Mesenchymal stem cell (in vitro differentiated cells and primary cell): ENCODE results near the gene EZH2.

ENCODE experiments used
- DNase-seq: peaks from one replicate; pipeline ENCODE4 v3.0.0-alpha.2; 2013
- H2AFZ ChIP-seq: one replicate; pipeline ENCODE4 v1.6.1; 2013; ENCODE audit warnings: low read depth, mild to moderate bottlenecking, control low read depth, inconsistent platforms, low read length, moderate library complexity
- H2AK5ac ChIP-seq: 2 replicates; pipeline ENCODE4 v1.6.1; 2013; ENCODE audit warnings: low read length, moderate library complexity, mild to moderate bottlenecking, inconsistent platforms; ENCODE audit not compliant: severe bottlenecking
- H2BK120ac ChIP-seq: one replicate; pipeline ENCODE4 v1.6.1; 2013; ENCODE audit warnings: low read depth, mild to moderate bottlenecking, inconsistent platforms, low read length, moderate library complexity
- H2BK12ac ChIP-seq, 2 experiments: one replicate each; pipeline ENCODE4 v1.6.1; 2013; ENCODE audit warnings: inconsistent platforms in 2 of 2, low read length in 2 of 2, mild to moderate bottlenecking in 2 of 2, moderate library complexity in 2 of 2, control low read depth in 1 of 2
- H2BK15ac ChIP-seq: one replicate; pipeline ENCODE4 v1.6.1; 2013; ENCODE audit warnings: mild to moderate bottlenecking, low read depth, inconsistent platforms; ENCODE audit not compliant: poor library complexity, severe bottlenecking
- H2BK5ac ChIP-seq: 2 replicates; pipeline ENCODE4 v1.6.1; 2013; ENCODE audit warnings: low read depth, mild to moderate bottlenecking, low read length, control low read depth, inconsistent platforms; ENCODE audit not compliant: poor library complexity, severe bottlenecking
- H3K14ac ChIP-seq, 2 experiments: one replicate each; pipeline ENCODE4 v1.6.1; 2013; ENCODE audit warnings: inconsistent platforms in 2 of 2, low read length in 2 of 2, control low read depth in 1 of 2, mild to moderate bottlenecking in 1 of 2, moderate library complexity in 1 of 2
- H3K18ac ChIP-seq, 2 experiments: one replicate each; pipeline ENCODE4 v1.6.1; 2013; ENCODE audit warnings: inconsistent platforms in 2 of 2, low read length in 2 of 2, control low read depth in 1 of 2, low read depth in 1 of 2, mild to moderate bottlenecking in 1 of 2
- H3K23ac ChIP-seq, 2 experiments: one replicate each; pipeline ENCODE4 v1.6.1; 2013; ENCODE audit warnings: inconsistent platforms in 2 of 2, low read length in 2 of 2, mild to moderate bottlenecking in 2 of 2, moderate library complexity in 2 of 2, control low read depth in 1 of 2
- H3K27ac ChIP-seq: 2 replicates; pipeline ENCODE4 v1.5.1; 2013; ENCODE audit warnings: mild to moderate bottlenecking, moderate library complexity, low read length, control low read depth, inconsistent platforms; ENCODE audit not compliant: poor library complexity, severe bottlenecking
- H3K27me3 ChIP-seq, 2 experiments: 2 replicates each; pipeline versions ENCODE4 v1.6.1 to v1.7.0; 2013; ENCODE audit warnings: low read length in 2 of 2, mild to moderate bottlenecking in 2 of 2, moderate library complexity in 2 of 2, control low read depth in 1 of 2, inconsistent platforms in 1 of 2; ENCODE audit not compliant: control insufficient read depth in 1 of 2, insufficient read depth in 1 of 2
- H3K36me3 ChIP-seq, 2 experiments: 2 replicates each; pipeline versions ENCODE4 v1.6.1 to v1.7.0; 2013; ENCODE audit warnings: low read length in 2 of 2, control low read depth in 1 of 2, inconsistent platforms in 1 of 2, low read depth in 1 of 2, mild to moderate bottlenecking in 1 of 2; ENCODE audit not compliant: insufficient read depth in 2 of 2, control insufficient read depth in 1 of 2
- H3K4ac ChIP-seq, 2 experiments: one replicate each; pipeline ENCODE4 v1.6.1; 2013; ENCODE audit warnings: inconsistent platforms in 2 of 2, low read length in 2 of 2, mild to moderate bottlenecking in 2 of 2, moderate library complexity in 2 of 2, control low read depth in 1 of 2, low read depth in 1 of 2
- H3K4me1 ChIP-seq: 2 replicates; pipeline ENCODE4 v1.6.1; 2013; ENCODE audit warnings: low read depth, low read length, control low read depth; ENCODE audit not compliant: control insufficient read depth, insufficient read depth
- H3K4me2 ChIP-seq: 2 replicates; pipeline ENCODE4 v1.6.1; 2013; ENCODE audit warnings: low read length, mild to moderate bottlenecking, inconsistent platforms; ENCODE audit not compliant: poor library complexity, severe bottlenecking
- H3K4me3 ChIP-seq, 2 experiments: 2 replicates each; pipeline versions ENCODE4 v1.5.1 to v1.7.0; 2013; ENCODE audit warnings: low read length in 2 of 2, mild to moderate bottlenecking in 2 of 2, control low read depth in 1 of 2, low read depth in 1 of 2; ENCODE audit not compliant: insufficient read depth in 1 of 2
- H3K79me1 ChIP-seq: replicated peaks from 2 replicates; pipeline ENCODE4 v1.6.1; 2013; ENCODE audit warnings: mild to moderate bottlenecking, control low read depth, low read length, inconsistent platforms; ENCODE audit not compliant: poor library complexity, severe bottlenecking
- H3K9ac ChIP-seq: 2 replicates; pipeline ENCODE4 v1.7.0; 2013; ENCODE audit warnings: mild to moderate bottlenecking, low read length, moderate library complexity
- H3K9me3 ChIP-seq: 2 replicates; pipeline ENCODE4 v1.7.0; 2013; ENCODE audit warnings: mild to moderate bottlenecking, low read length; ENCODE audit not compliant: control insufficient read depth
- H4K8ac ChIP-seq: one replicate; pipeline ENCODE4 v1.6.1; 2013; ENCODE audit warnings: inconsistent platforms, mild to moderate bottlenecking, low read length, moderate library complexity
- H4K91ac ChIP-seq: one replicate; pipeline ENCODE4 v1.6.1; 2013; ENCODE audit warnings: mild to moderate bottlenecking, low read length, inconsistent platforms
- WGBS: methylation state at CpG from one replicate; pipeline ENCODE4 v1.1.7; 2013; ENCODE audit warnings: mixed read lengths; 5-methylcytosine and 5-hydroxymethylcytosine counted together

EZH2 gene

GRCh38 chr7:148915211-148915610 lies 31.1 kb upstream of the EZH2 start:
- WGBS, result 92% methylated on average over 7 of the region's 7 CpGs
- peaks cover 8% of the 10 kb centered on the region for H3K4me1 ChIP-seq
- no peak for DNase-seq
- H3K27me3 ChIP-seq, result peaks cover 9 to 19% of the 10 kb centered on the region in 2 experiments
- peak overlapping the region; percentile 26 for H2AK5ac ChIP-seq
- no peak overlapping the region for H3K4ac ChIP-seq
- no peaks in the 10 kb centered on the region for H3K36me3 ChIP-seq
- no peak overlapping the region for H3K4me3 ChIP-seq
- no peaks in the 10 kb centered on the region for H3K9me3 ChIP-seq
- peak overlapping the region in 1 of 2 experiments; percentile 21 for H3K18ac ChIP-seq
- H2BK15ac ChIP-seq, result no peak overlapping the region
- H3K79me1 ChIP-seq, result no peaks in the 10 kb centered on the region
- no peak overlapping the region for H3K27ac ChIP-seq
- H3K9ac ChIP-seq, result no peak overlapping the region
- no peak overlapping the region for H2BK12ac ChIP-seq
- no peak overlapping the region for H3K4me2 ChIP-seq
- H2BK5ac ChIP-seq, result no peak overlapping the region
- no peak overlapping the region for H2AFZ ChIP-seq
- H2BK120ac ChIP-seq, result no peak overlapping the region
- H4K91ac ChIP-seq, result no peak overlapping the region
- H3K23ac ChIP-seq, result no peak overlapping the region
- no peak overlapping the region for H4K8ac ChIP-seq
- no peak overlapping the region for H3K14ac ChIP-seq

GRCh38 chr7:148914208-148914777 lies 30.2 kb upstream of the EZH2 start:
- Histone ChIP-seq H3K79me1 (no peaks in the 10 kb centered on the region), H4K8ac (no peak overlapping the region), H2AFZ (no peak overlapping the region), H3K9me3 (no peaks in the 10 kb centered on the region), H3K23ac (no peak overlapping the region), H3K27me3 (peaks cover 13 to 23% of the 10 kb centered on the region in 2 experiments), H3K4me2 (peak overlapping the region; percentile 11), H3K14ac (peak overlapping the region in 1 of 2 experiments; percentile 8), H2BK12ac (no peak overlapping the region), H3K9ac (no peak overlapping the region), H3K36me3 (no peaks in the 10 kb centered on the region), H4K91ac (no peak overlapping the region), H2AK5ac (no peak overlapping the region), H2BK120ac (no peak overlapping the region), H3K4me1 (peaks cover 8% of the 10 kb centered on the region), H3K4ac (no peak overlapping the region), H2BK15ac (no peak overlapping the region), H3K4me3 (no peak overlapping the region), H2BK5ac (no peak overlapping the region), H3K27ac (no peak overlapping the region), H3K18ac (no peak overlapping the region)
- WGBS, result 62% methylated on average over 8 of the region's 10 CpGs
- DNase-seq, result peak; percentile 58

- Histone ChIP-seq H3K18ac (no peak overlapping the region), H2BK5ac (no peak overlapping the region), H3K4me2 (no peak overlapping the region), H3K14ac (no peak overlapping the region), H2BK15ac (no peak overlapping the region), H3K9me3 (no peaks in the 10 kb centered on the region), H3K23ac (no peak overlapping the region), H3K4ac (no peak overlapping the region), H3K4me1 (peaks cover 8% of the 10 kb centered on the region), H3K9ac (no peak overlapping the region), H2AFZ (no peak overlapping the region), H3K27ac (no peak overlapping the region), H3K79me1 (no peaks in the 10 kb centered on the region), H2BK12ac (no peak overlapping the region), H2BK120ac (no peak overlapping the region), H3K36me3 (no peaks in the 10 kb centered on the region), H2AK5ac (no peak overlapping the region), H4K91ac (no peak overlapping the region), H3K4me3 (no peak overlapping the region), H3K27me3 (peaks cover 27 to 36% of the 10 kb centered on the region in 2 experiments), H4K8ac (no peak overlapping the region)
- 88% methylated on average over 6 of the region's 8 CpGs for WGBS
- no peak for DNase-seq
Observed at GRCh38 chr7:148912758-148913541, 28.9 kb upstream of the EZH2 start.

GRCh38 chr7:148912151-148912550 lies 28.1 kb upstream of the EZH2 start:
- no peak for DNase-seq

More at GRCh38 chr7:148912151-148912550, 28.1 kb upstream of the EZH2 start:
- H3K4ac ChIP-seq, result no peak overlapping the region
- no peak overlapping the region for H2AFZ ChIP-seq
- no peak overlapping the region for H4K91ac ChIP-seq
- H3K79me1 ChIP-seq, result no peaks in the 10 kb centered on the region
- no peak overlapping the region for H4K8ac ChIP-seq
- H2BK12ac ChIP-seq, result no peak overlapping the region
- H3K27ac ChIP-seq, result no peak overlapping the region
- peaks cover 8% of the 10 kb centered on the region for H3K4me1 ChIP-seq
- WGBS, result 84% methylated on average over 4 of the region's 4 CpGs
- H3K4me3 ChIP-seq, result no peak overlapping the region
- no peak overlapping the region for H3K23ac ChIP-seq
- H2AK5ac ChIP-seq, result no peak overlapping the region
- no peak overlapping the region for H3K4me2 ChIP-seq
- H3K14ac ChIP-seq, result no peak overlapping the region
- no peak overlapping the region for H2BK15ac ChIP-seq
- no peaks in the 10 kb centered on the region for H3K9me3 ChIP-seq
- H2BK120ac ChIP-seq, result no peak overlapping the region
- no peak overlapping the region for H2BK5ac ChIP-seq
- no peak overlapping the region for H3K18ac ChIP-seq
- H3K27me3 ChIP-seq, result peaks cover 27 to 36% of the 10 kb centered on the region in 2 experiments
- H3K9ac ChIP-seq, result no peak overlapping the region
- H3K36me3 ChIP-seq, result no peaks in the 10 kb centered on the region
